ENCODE data around the gene EHD3.
"Not testable (repeated sequence)": the region's sequence is repeated elsewhere in the genome, so short reads cannot be mapped to it uniquely, and the experiment has no call there.

The EHD3 gene

GRCh38 chr2:31256611-31257382 lies 22.8 kb downstream of the EHD3 start:
- no peak for DNase-seq

GRCh38 chr2:31258351-31258750 lies 24.4 kb downstream of the EHD3 start:
- DNase-seq: no peak

GRCh38 chr2:31259075-31259474 lies 25.1 kb downstream of the EHD3 start:
- DNase-seq: no peak

GRCh38 chr2:31260870-31261269 lies 26.9 kb downstream of the EHD3 start:
- DNase-seq: no peak

GRCh38 chr2:31263636-31264190 lies 29.8 kb downstream of the EHD3 start:
- no peak for DNase-seq

GRCh38 chr2:31265234-31265633 lies 31.3 kb downstream of the EHD3 start:
- DNase-seq: no peak

- no peak for DNase-seq
Observed at GRCh38 chr2:31266804-31267203, 32.9 kb downstream of the EHD3 start.

- no peak for DNase-seq
Observed at GRCh38 chr2:31267437-31268120, 33.6 kb downstream of the EHD3 start.

GRCh38 chr2:31268344-31268743 lies 34.4 kb downstream of the EHD3 start:
- DNase-seq: no peak

- DNase-seq: no peak
Observed at GRCh38 chr2:31269087-31269486, 35.1 kb downstream of the EHD3 start.

- DNase-seq: no peak
Observed at GRCh38 chr2:31270131-31270530, 36.2 kb downstream of the EHD3 start.

- DNase-seq: no peak
Observed at GRCh38 chr2:31270822-31271231, 36.9 kb downstream of the EHD3 start.

- no peak for DNase-seq
Observed at GRCh38 chr2:31271851-31272267, 37.9 kb downstream of the EHD3 start.

GRCh38 chr2:31274401-31275075 lies 40.6 kb downstream of the EHD3 start:
- DNase-seq: no peak

- no peak for DNase-seq
Observed at GRCh38 chr2:31275976-31276375, 42.0 kb downstream of the EHD3 start.

- DNase-seq: no peak
Observed at GRCh38 chr2:31277621-31278020, 43.7 kb downstream of the EHD3 start.

- no peak for DNase-seq
Observed at GRCh38 chr2:31282634-31283033, 48.7 kb downstream of the EHD3 start.

GRCh38 chr2:31283193-31283919 lies 49.4 kb downstream of the EHD3 start:
- DNase-seq: not testable (repeated sequence)

- DNase-seq: no peak
Observed at GRCh38 chr2:31284107-31284506, 50.2 kb downstream of the EHD3 start.

- no peak for DNase-seq
Observed at GRCh38 chr2:31286230-31286629, 52.3 kb downstream of the EHD3 start.

GRCh38 chr2:31286961-31287550 lies 53.1 kb downstream of the EHD3 start:
- no peak for DNase-seq

- DNase-seq: no peak
Observed at GRCh38 chr2:31287654-31288053, 53.7 kb downstream of the EHD3 start.

All from eye (tissue), 1 donor.